Endothelial cell of umbilical vein (primary cell): ENCODE measurements around the gene USP47.

ENCODE experiments used
- CTCF ChIP-seq, 2 donors: IDR thresholded peaks; 1 replicate in 1 of 2; 2 replicates in 1 of 2; pipeline ENCODE4 v1.5.1; 2011; ENCODE audit warnings: low read length in 2 of 2, mild to moderate bottlenecking in 2 of 2, moderate library complexity in 2 of 2, control low read depth in 1 of 2, inconsistent platforms in 1 of 2, low read depth in 1 of 2; ENCODE audit not compliant: insufficient read depth in 1 of 2; ENCODE audit errors: extremely low read depth in 1 of 2
- EZH2 ChIP-seq: IDR thresholded peaks from 2 replicates; pipeline ENCODE4 v1.6.1; 2012; ENCODE audit warnings: borderline replicate concordance, low read depth, mild to moderate bottlenecking, moderate library complexity, low read length, inconsistent platforms; ENCODE audit not compliant: severe bottlenecking
- FOS ChIP-seq: IDR thresholded peaks from 2 replicates; pipeline ENCODE4 v1.6.1; 2011; ENCODE audit warnings: mild to moderate bottlenecking, low read length, moderate library complexity, borderline replicate concordance; ENCODE audit not compliant: insufficient read depth
- MAX ChIP-seq: IDR thresholded peaks from 2 replicates; pipeline ENCODE4 v1.6.1; 2011; ENCODE audit not compliant: insufficient read depth, insufficient read length
- POLR2A ChIP-seq: IDR thresholded peaks from 2 replicates; pipeline ENCODE4 v1.6.1; 2012; ENCODE audit warnings: low read depth, mild to moderate bottlenecking, control low read depth, low read length
- POLR2AphosphoS5 ChIP-seq: IDR thresholded peaks from 2 replicates; pipeline ENCODE4 v1.6.1; 2012; ENCODE audit warnings: low read depth, mild to moderate bottlenecking, control low read depth, low read length, moderate library complexity; ENCODE audit not compliant: insufficient read depth

GRCh38 chr11:11856638-11857037, 14.9 kb downstream of the USP47 start:
- TF ChIP-seq POLR2AphosphoS5 (no peak), CTCF (IDR thresholded peaks at IDR 0.05; ENCODE audit: extremely low read depth in 1 of 2, insufficient read depth in 1 of 2, low read depth in 1 of 2, low read length in 2 of 2) (no peak), POLR2A (no peak), EZH2 (no peak), FOS (no peak), MAX (no peak)
